Endothelial cell of umbilical vein (primary cell): ENCODE data around the gene TLE1. TPM values are rescaled to one million over a fixed set of nuclear protein-coding genes. Genes with fewer than 3 reads are reported as not detected.

ENCODE experiments used
- BruUV-seq: library from RNA; stranded (reverse); fragments of 400-500 nt; replicated peaks from 2 replicates; lab custom pipeline; 2021; lab: Mats Ljungman, UMichigan
- CTCF ChIA-PET: fragments of 300-600, 350-600 bp; sonication (Branson Sonifier 250); formaldehyde crosslinking; loops from one replicate; lab custom pipeline; 2021; ENCODE audit warnings: antibody characterized with exemption, inconsistent platforms; lab: Charles Lee
- POLR2A ChIA-PET: fragments of 300-600, 350-600 bp; sonication (Branson Sonifier 250); formaldehyde crosslinking; loops from one replicate; lab custom pipeline; 2021; ENCODE audit warnings: antibody characterized with exemption, inconsistent platforms; lab: Charles Lee
- DNase-seq: peaks from one replicate; pipeline ENCODE4 v3.0.0-alpha.2; 2011; ENCODE audit warnings: low read depth, low spot score
- FAIRE-seq: peaks from 2 replicates; lab custom pipeline; 2011; peaks lifted over from hg19 to GRCh38; lab: Jason Lieb, UNC
- H2AFZ ChIP-seq: 2 replicates; pipeline ENCODE4 v1.6.0; 2012; ENCODE audit warnings: low read depth, low read length, control low read depth, inconsistent platforms
- H3K27ac ChIP-seq: 2 replicates; pipeline ENCODE4 v1.5.1; 2011; ENCODE audit warnings: low read depth, mild to moderate bottlenecking, control low read depth, low read length, moderate library complexity; ENCODE audit not compliant: insufficient read depth
- H3K27me3 ChIP-seq, 2 experiments: 2 replicates each; pipeline versions ENCODE4 v1.6.0 to v1.6.1; 2011; ENCODE audit warnings: low read length in 2 of 2, mixed read lengths in 1 of 2; ENCODE audit not compliant: control insufficient read depth in 2 of 2, insufficient read depth in 2 of 2
- H3K36me3 ChIP-seq, 2 experiments: 2 replicates in 1 of 2; 3 replicates in 1 of 2; pipeline ENCODE4 v1.5.1; 2011; ENCODE audit warnings: low read length in 2 of 2, mild to moderate bottlenecking in 1 of 2, moderate library complexity in 1 of 2; ENCODE audit not compliant: control insufficient read depth in 2 of 2, insufficient read depth in 2 of 2; ENCODE audit errors: extremely low read depth in 1 of 2
- H3K4me1 ChIP-seq: 3 replicates; pipeline ENCODE4 v1.5.1; 2011; ENCODE audit warnings: mild to moderate bottlenecking, low read length; ENCODE audit not compliant: control insufficient read depth, insufficient read depth; ENCODE audit errors: extremely low read depth
- H3K4me2 ChIP-seq: 2 replicates; pipeline ENCODE4 v1.6.1; 2011; ENCODE audit warnings: low read length, control low read depth, mixed read lengths; ENCODE audit not compliant: insufficient read depth
- H3K4me3 ChIP-seq, 3 experiments: fragments of 200-600 bp in 1 of 3; sonication (generic), shearing (Covaris generic) in 1 of 3; replicated peaks in 1 of 3; 2 replicates each; pipeline ENCODE4 v1.5.1; 2011 to 2016; ENCODE audit warnings: control low read depth in 3 of 3, low read length in 3 of 3, mild to moderate bottlenecking in 2 of 3, inconsistent platforms in 1 of 3, low read depth in 1 of 3, moderate library complexity in 1 of 3; ENCODE audit not compliant: insufficient read depth in 1 of 3
- H3K79me2 ChIP-seq: 2 replicates; pipeline ENCODE4 v1.6.0; 2012; ENCODE audit warnings: low read length, inconsistent platforms; ENCODE audit not compliant: control insufficient read depth, insufficient read depth
- H3K9ac ChIP-seq: replicated peaks from 2 replicates; pipeline ENCODE3; 2011; ENCODE audit warnings: low read length, control low read depth; ENCODE audit not compliant: insufficient read depth; ENCODE audit errors: extremely low read depth
- H3K9me1 ChIP-seq: replicated peaks from 3 replicates; pipeline ENCODE4 v1.6.0; 2011; ENCODE audit warnings: mild to moderate bottlenecking, low read length; ENCODE audit not compliant: control insufficient read depth, insufficient read depth; ENCODE audit errors: extremely low read depth
- H3K9me3 ChIP-seq: replicated peaks from 2 replicates; pipeline ENCODE4 v1.5.1; 2012; ENCODE audit warnings: low read length, inconsistent platforms; ENCODE audit not compliant: control insufficient read depth, insufficient read depth
- H4K20me1 ChIP-seq: replicated peaks from 2 replicates; pipeline ENCODE3; 2011; ENCODE audit warnings: mild to moderate bottlenecking, low read length; ENCODE audit not compliant: control insufficient read depth, insufficient read depth; ENCODE audit errors: extremely low read depth
- CTCF ChIP-seq, 2 donors: IDR thresholded peaks; 1 replicate in 1 of 2; 2 replicates in 1 of 2; pipeline ENCODE4 v1.5.1; 2011; ENCODE audit warnings: low read length in 2 of 2, mild to moderate bottlenecking in 2 of 2, moderate library complexity in 2 of 2, control low read depth in 1 of 2, inconsistent platforms in 1 of 2, low read depth in 1 of 2; ENCODE audit not compliant: insufficient read depth in 1 of 2; ENCODE audit errors: extremely low read depth in 1 of 2
- EZH2 ChIP-seq: IDR thresholded peaks from 2 replicates; pipeline ENCODE4 v1.6.1; 2012; ENCODE audit warnings: borderline replicate concordance, low read depth, mild to moderate bottlenecking, moderate library complexity, low read length, inconsistent platforms; ENCODE audit not compliant: severe bottlenecking
- FOS ChIP-seq: IDR thresholded peaks from 2 replicates; pipeline ENCODE4 v1.6.1; 2011; ENCODE audit warnings: mild to moderate bottlenecking, low read length, moderate library complexity, borderline replicate concordance; ENCODE audit not compliant: insufficient read depth
- GATA2 ChIP-seq: IDR thresholded peaks from 2 replicates; pipeline ENCODE4 v1.7.0; 2011; ENCODE audit warnings: low read depth, mild to moderate bottlenecking, moderate library complexity, mixed read lengths, low read length; ENCODE audit not compliant: insufficient read length, insufficient read depth
- JUN ChIP-seq: IDR thresholded peaks from 2 replicates; pipeline ENCODE4 v1.6.1; 2011; ENCODE audit warnings: borderline replicate concordance, low read depth; ENCODE audit not compliant: insufficient read length, insufficient read depth
- MAX ChIP-seq: IDR thresholded peaks from 2 replicates; pipeline ENCODE4 v1.6.1; 2011; ENCODE audit not compliant: insufficient read depth, insufficient read length
- MYC ChIP-seq: IDR thresholded peaks from one replicate; pipeline ENCODE4 v1.6.1; 2011; ENCODE audit warnings: mild to moderate bottlenecking, low read depth, low read length
- POLR2A ChIP-seq: IDR thresholded peaks from 2 replicates; pipeline ENCODE4 v1.6.1; 2012; ENCODE audit warnings: low read depth, mild to moderate bottlenecking, control low read depth, low read length
- POLR2AphosphoS5 ChIP-seq: IDR thresholded peaks from 2 replicates; pipeline ENCODE4 v1.6.1; 2012; ENCODE audit warnings: low read depth, mild to moderate bottlenecking, control low read depth, low read length, moderate library complexity; ENCODE audit not compliant: insufficient read depth
- dilution Hi-C: fragments of 300-500 bp; cut with MboI; formaldehyde crosslinking; loops from one replicate; pipeline ENCODE4 v1.15.0; 2019; ENCODE audit warnings: low sequenced_read_pairs; ENCODE audit not compliant: extremely low pct_ligation_motif_present
- intact Hi-C: fragments of 100-400 bp; cut with micrococcal nuclease; formaldehyde crosslinking; loops from one replicate; pipeline ENCODE4 v1.10.0; 2022
- polyA plus RNA-seq, 4 experiments: library from polyadenylated mRNA; depleted of rRNA in 3 of 4; stranded (reverse) in 3 of 4; unstranded in 1 of 4; fragments of >200 nt; gene quantifications; 2 replicates each; pipeline versions ENCODE4 v1.2.1 to v1.2.3, GENCODE V29; 2011 to 2012; ENCODE audit warnings: missing spikeins in 1 of 4
- total RNA-seq: library from RNA; stranded (reverse); gene quantifications from 2 replicates; pipeline ENCODE4 v1.2.3, GENCODE V29; 2021

Gene TLE1
- total and polyA plus RNA-seq, 2 donors (not counting 3 experiments of a cell fraction or from before 2014, with no cell fraction given): 55.0 to 58.2 TPM

- Histone ChIP-seq H3K27me3 (no peaks in the 10 kb centered on the region), H3K9me1 (no peaks in the 10 kb centered on the region), H3K36me3 (peaks cover 2 to 11% of the 10 kb centered on the region in 2 experiments), H3K9ac (no peak overlapping the region), H4K20me1 (no peaks in the 10 kb centered on the region), H3K79me2 (no peaks in the 10 kb centered on the region), H2AFZ (no peak overlapping the region), H3K4me3 (no peak overlapping the region), H3K9me3 (no peaks in the 10 kb centered on the region), H3K4me1 (peaks cover 11% of the 10 kb centered on the region), H3K27ac (no peak overlapping the region), H3K4me2 (no peak overlapping the region)
- dilution Hi-C loops (no loop called here), intact Hi-C loops (no loop called here)
- BruUV-seq: no TSS peak
- POLR2A ChIA-PET: no interaction called here
- CTCF ChIA-PET: interaction anchor here (1.0 to 4.6 kb wide), 5 partner anchors 9 to 97 kb away, joined by 3 to 21 read pairs (median 5); no protein-coding TSS in a partner anchor
- peak; percentile 59 for DNase-seq
- FAIRE-seq: peak; percentile 24
- TF ChIP-seq GATA2 (no peak), POLR2A (no peak), JUN (no peak), MYC (no peak), CTCF (IDR thresholded peaks at IDR 0.05; ENCODE audit: extremely low read depth in 1 of 2, insufficient read depth in 1 of 2, low read depth in 1 of 2, low read length in 2 of 2) (no peak), MAX (no peak), EZH2 (no peak), FOS (no peak), POLR2AphosphoS5 (no peak)
These were observed 69.4 kb downstream of the TLE1 start for GRCh38 chr9:81620002-81620390.
